Heart left ventricle (tissue), 16 donors: ENCODE measurements around the gene SLC15A4. TPM values are rescaled to one million over a fixed set of nuclear protein-coding genes. Genes with fewer than 3 reads are reported as not detected.

Source experiments
- ATAC-seq, 4 donors: fragments of 200-7000 bp; cut with Tn5 transposase; one replicate each; pipeline ENCODE4 v1.9.1; 2020 to 2022; ENCODE audit warnings: moderate library complexity in 4 of 4, mild to moderate bottlenecking in 3 of 4, moderate number of reproducible peaks in 1 of 4
- DNase-seq, 5 donors: peaks; one replicate each; pipeline ENCODE4 v3.0.0-alpha.2; 2020
- H3K27ac ChIP-seq, 12 donors: fragments of 200-600 bp; sonication (generic) in 4 of 12; one replicate each; pipeline versions ENCODE4 v1.5.0 to v1.8.0; 2016 to 2022; ENCODE audit warnings: mild to moderate bottlenecking in 2 of 12
- H3K27me3 ChIP-seq, 9 donors: fragments of 200-600 bp; sonication (generic) in 2 of 9; one replicate each; pipeline versions ENCODE4 v1.5.1 to v1.8.0; 2016 to 2022; ENCODE audit warnings: mild to moderate bottlenecking in 3 of 9
- H3K36me3 ChIP-seq, 9 donors: fragments of 200-600 bp; sonication (generic) in 2 of 9; one replicate each; pipeline versions ENCODE4 v1.5.0 to v1.8.0; 2018 to 2022; ENCODE audit warnings: mild to moderate bottlenecking in 2 of 9
- H3K4me1 ChIP-seq, 12 donors: fragments of 200-600 bp; sonication (generic) in 4 of 12; one replicate each; pipeline versions ENCODE4 v1.5.0 to v1.8.0; 2016 to 2022; ENCODE audit warnings: mild to moderate bottlenecking in 3 of 12
- H3K4me3 ChIP-seq, 12 donors: fragments of 200-600 bp; sonication (generic) in 4 of 12; one replicate each; pipeline versions ENCODE4 v1.5.0 to v1.8.0; 2017 to 2022; ENCODE audit warnings: mild to moderate bottlenecking in 9 of 12, moderate library complexity in 4 of 12
- H3K9me3 ChIP-seq, 12 donors: fragments of 200-600 bp; sonication (generic) in 4 of 12; one replicate each; pipeline versions ENCODE4 v1.5.0 to v1.8.0; 2016 to 2022; ENCODE audit warnings: mild to moderate bottlenecking in 1 of 12
- CTCF ChIP-seq, 12 donors: fragments of 200-600 bp; sonication (generic) in 4 of 12; IDR thresholded peaks; one replicate each; pipeline versions ENCODE4 v1.5.0 to v1.8.0; 2018 to 2022; ENCODE audit warnings: antibody characterized with exemption in 12 of 12, mild to moderate bottlenecking in 5 of 12
- POLR2A ChIP-seq, 2 donors: fragments of 450-650 bp; IDR thresholded peaks; one replicate each; pipeline ENCODE4 v1.6.1; 2017; ENCODE audit warnings: antibody characterized with exemption in 2 of 2, mild to moderate bottlenecking in 2 of 2, moderate library complexity in 2 of 2
- WGBS, 4 donors: extraction: QIAGEN DNeasy Blood & Tissue Kit in 2 of 4; methylation state at CpG; one replicate each; pipeline versions ENCODE4 v1.1.5 to v1.1.7; 2013 to 2018; 5-methylcytosine and 5-hydroxymethylcytosine counted together
- intact Hi-C, 10 donors: fragments of 100-400 bp; cut with DNase I; formaldehyde crosslinking; loops; one replicate each; pipeline versions ENCODE4 v1.11.1 to v1.14.2; 2022
- polyA plus RNA-seq, 2 donors: library from polyadenylated mRNA; stranded (reverse); fragments of 200-250 nt; gene quantifications; one replicate each; pipeline ENCODE4 v1.2.3, GENCODE V29; 2013
- total RNA-seq, 9 donors: library from RNA; depleted of rRNA in 2 of 9; stranded (reverse); fragments of >200 nt in 2 of 9; fragmentation: NEBNext Ultra II Directional in 3 of 9; extraction: Animal tissue kit (Norgen Biotek cat#: 25700) in 3 of 9; gene quantifications; one replicate each; pipeline versions ENCODE4 v1.1.0 to v1.2.4, GENCODE V29; 2016 to 2023
- donor health status: ischemic (EF 13 %, LVEDD 7.1; RV severe dilation, severe dysfunction).
- donor health status: healthy with polysubstance abuse.
- donor health status: DM: no; HTN: yes; CAD: no.
- donor health status: DM: no; HTN: no; CAD: no.
- donor health status: ischemic (EF 25% LVEDD 6.9; RV normal size, moderate dysfunction).
- donor health status: ischemic (EF 25% LVEDD 5.7; RV mildly dilated, moderate dysfunction).
- donor health status: healthy.
- donor health status: DM: yes; HTN: yes; CAD: no.
- donor health status: ischemic (EF 35%, LVEDD 5.7; RV mildly dilated, moderate dysfunction).
- donor health status: nonischemic (EF 11% LVEDD 7.7; RV severe dilation, severe dysfunction).
- donor health status: DM: yes; HTN: yes; CAD: no.
- donor health status: PGD.
- donor health status: ischemic (EF 29% LVEDD 5.4; RV normal size, mild dysfunction).
- donor health status: nonischemic (EF 23%, LVEDD 6.1; RV moderate dilation, normal function).

SLC15A4 gene
- total and polyA plus RNA-seq, 11 donors: 10.5 to 31.5 (median 18.1) TPM

GRCh38 chr12:128819293-128820144, 4.2 kb downstream of the SLC15A4 start:
- intact Hi-C loops: no loop called here
- peaks cover 0 to 82% (median 67%) of the 10 kb centered on the region in 12 donors for H3K4me1 ChIP-seq
- H3K27me3 ChIP-seq: no peaks in the 10 kb centered on the region
- WGBS, 4 donors: 80 to 84% (median 80%) methylated on average over 16 of the region's 16 CpGs
- H3K36me3 ChIP-seq: peaks cover 0 to 7% (median 2%) of the 10 kb centered on the region in 9 donors
- no peak for TF ChIP-seq POLR2A (IDR thresholded peaks at IDR 0.05)
- no peak for TF ChIP-seq CTCF (IDR thresholded peaks at IDR 0.05)
- ATAC-seq: no peak
- peak overlapping the region in 10 of 12 donors; percentile 72 to 95 (median 84) for H3K27ac ChIP-seq
- H3K9me3 ChIP-seq: no peaks in the 10 kb centered on the region
- H3K4me3 ChIP-seq: no peak overlapping the region
- DNase-seq: no peak

- peak in 3 of 4 donors; percentile 18 to 44 (median 40) for ATAC-seq
- intact Hi-C loops: no loop called here
- H3K4me3 ChIP-seq: no peak overlapping the region
Measured at GRCh38 chr12:128818065-128819022, 5.4 kb downstream of the SLC15A4 start.

GRCh38 chr12:128817111-128818015, 6.4 kb downstream of the SLC15A4 start:
- Histone ChIP-seq H3K27me3 (no peaks in the 10 kb centered on the region), H3K9me3 (no peaks in the 10 kb centered on the region), H3K36me3 (peaks cover 0 to 28% (median 14%) of the 10 kb centered on the region in 9 donors), H3K27ac (peak overlapping the region; percentile 6 to 95 (median 82)), H3K4me3 (peak overlapping the region in 1 of 12 donors; percentile 0), H3K4me1 (peaks cover 0 to 90% (median 62%) of the 10 kb centered on the region in 12 donors)
- WGBS, 4 donors: 37 to 46% (median 40%) methylated on average over 8 of the region's 8 CpGs
- intact Hi-C loops: no loop called here
- peak; percentile 69 to 86 (median 69) for DNase-seq
- peak; percentile 88 to 94 (median 90) for ATAC-seq
- TF ChIP-seq POLR2A (IDR thresholded peaks at IDR 0.05) (no peak), CTCF (IDR thresholded peaks at IDR 0.05) (no peak)

More at GRCh38 chr12:128818065-128819022, 5.4 kb downstream of the SLC15A4 start:
- H3K27me3 ChIP-seq: no peaks in the 10 kb centered on the region
- peaks cover 0 to 88% (median 70%) of the 10 kb centered on the region in 12 donors for H3K4me1 ChIP-seq
- peak in 1 of 5 donors; percentile 37 for DNase-seq
- peak overlapping the region; percentile 6 to 95 (median 82) for H3K27ac ChIP-seq
- TF ChIP-seq POLR2A (IDR thresholded peaks at IDR 0.05): no peak
- H3K36me3 ChIP-seq: peaks cover 0 to 19% (median 10%) of the 10 kb centered on the region in 9 donors
- no peaks in the 10 kb centered on the region for H3K9me3 ChIP-seq
- 40 to 43% (median 42%) methylated on average over 13 of the region's 13 CpGs for WGBS, 4 donors

- WGBS, 4 donors: 91 to 96% (median 92%) methylated on average over 4 of the region's 4 CpGs
- Histone ChIP-seq H3K27ac (peak overlapping the region in 11 of 12 donors; percentile 72 to 95 (median 83)), H3K27me3 (no peaks in the 10 kb centered on the region), H3K4me3 (no peak overlapping the region), H3K9me3 (no peaks in the 10 kb centered on the region), H3K4me1 (peaks cover 0 to 89% (median 61%) of the 10 kb centered on the region in 12 donors), H3K36me3 (peaks cover 0 to 28% (median 14%) of the 10 kb centered on the region in 9 donors)
- TF ChIP-seq POLR2A (IDR thresholded peaks at IDR 0.05) (no peak), CTCF (IDR thresholded peaks at IDR 0.05) (no peak)
- DNase-seq (no peak), ATAC-seq (no peak)
- intact Hi-C loops: no loop called here
Measured at GRCh38 chr12:128816643-128816920, 7.2 kb downstream of the SLC15A4 start.
